H1 (cell line): ENCODE results near the gene SNED1. TPM values are rescaled to one million over a fixed set of nuclear protein-coding genes. Genes with fewer than 3 reads are reported as not detected.

Experiments used
- EZH2 ChIP-seq: fragments of 200-600 bp; sonication (generic); IDR thresholded peaks from 2 replicates; pipeline ENCODE4 v1.7.1; 2012; ENCODE audit warnings: low read depth, mild to moderate bottlenecking, moderate library complexity, low read length, inconsistent platforms; ENCODE audit not compliant: severe bottlenecking
- FOSL1 ChIP-seq: IDR thresholded peaks from 2 replicates; pipeline ENCODE4 v1.6.1; 2011; ENCODE audit warnings: mild to moderate bottlenecking, low read depth, low read length, moderate library complexity; ENCODE audit not compliant: insufficient read depth
- KDM1A ChIP-seq: fragments of 200-600, 300-600 bp; sonication (generic); IDR thresholded peaks from 2 replicates; pipeline ENCODE4 v1.7.1; 2016; ENCODE audit warnings: mild to moderate bottlenecking, low read length, borderline replicate concordance
- PHF8 ChIP-seq: fragments of 200-600 bp; sonication (generic); conservative IDR thresholded peaks from 2 replicates; pipeline ENCODE4 v1.7.1; 2012; ENCODE audit warnings: low read depth, mild to moderate bottlenecking, inconsistent platforms, low read length, moderate library complexity
- POU5F1 ChIP-seq: IDR thresholded peaks from 2 replicates; pipeline ENCODE4 v1.6.1; 2011; ENCODE audit warnings: low read depth, mild to moderate bottlenecking, low read length, moderate library complexity
- RFX5 ChIP-seq: IDR thresholded peaks from 2 replicates; pipeline ENCODE4 v1.6.1; 2011; ENCODE audit warnings: low read depth, low read length, improper control_type of control experiment, borderline replicate concordance
- SP1 ChIP-seq: IDR thresholded peaks from 2 replicates; pipeline ENCODE4 v1.6.1; 2011; ENCODE audit warnings: low read depth, low read length
- SUZ12 ChIP-seq: fragments of 200-600 bp; sonication (generic); IDR thresholded peaks from 2 replicates; pipeline ENCODE4 v1.6.1; 2012; ENCODE audit warnings: mild to moderate bottlenecking, inconsistent platforms, low read length, moderate library complexity, mixed read lengths
- USF2 ChIP-seq: IDR thresholded peaks from 2 replicates; pipeline ENCODE4 v1.6.1; 2011; ENCODE audit warnings: low read length, improper control_type of control experiment
- ZNF274 ChIP-seq: IDR thresholded peaks from 2 replicates; pipeline ENCODE4 v1.7.0; 2012; ENCODE audit warnings: low read length, borderline replicate concordance; ENCODE audit errors: extremely low read depth
- polyA plus RNA-seq, 7 experiments: library from polyadenylated mRNA; depleted of rRNA in 3 of 7; stranded (reverse) in 5 of 7; unstranded in 2 of 7; fragments of >200 nt in 5 of 7; fragments of 200-250 nt in 2 of 7; gene quantifications; 1 replicate in 5 of 7; 2 replicates in 1 of 7; 4 replicates in 1 of 7; pipeline versions ENCODE4 v1.2.1 to v1.2.3, GENCODE V29; 2011 to 2013; ENCODE audit warnings: missing spikeins in 2 of 7, mixed read lengths in 2 of 7
- total RNA-seq: library from RNA; stranded (reverse); fragmentation: NEBNext Ultra II Directional; extraction: Animal tissue kit (Norgen Biotek cat#: 25700); gene quantifications from 2 replicates; pipeline ENCODE4 v1.2.1, GENCODE V29; 2021
- TF ChIP-seq, protein P1 (sequence below): fragments of 300-600 bp; sonication (generic); IDR thresholded peaks from 2 replicates; pipeline ENCODE4 v1.7.1; 2012; ENCODE audit warnings: low read length, moderate library complexity, mild to moderate bottlenecking, inconsistent platforms; ENCODE audit not compliant: insufficient replicate concordance

SNED1 gene
- total and polyA plus RNA-seq, 2 of the 8 experiments (the other 6 are each of a cell fraction or from before 2014, with no cell fraction given) = 1.9 TPM

DNA sequence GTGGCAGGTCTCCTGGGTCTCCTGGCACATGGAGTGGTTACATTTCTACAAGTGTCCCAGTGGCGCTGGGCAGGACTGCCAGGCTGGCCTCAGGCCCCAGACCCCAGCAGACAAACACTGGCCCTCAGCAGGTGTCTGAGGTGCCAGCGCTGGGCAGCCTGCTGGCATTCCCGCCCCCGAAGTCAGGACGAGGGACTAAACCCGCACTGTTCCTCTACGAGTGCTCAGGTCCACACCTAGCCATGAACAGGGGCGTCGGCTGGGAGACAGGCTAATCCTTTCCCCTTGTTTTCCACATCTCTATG is 12.8 kb downstream of the SNED1 start (continued):
- TF ChIP-seq, protein P1, sequence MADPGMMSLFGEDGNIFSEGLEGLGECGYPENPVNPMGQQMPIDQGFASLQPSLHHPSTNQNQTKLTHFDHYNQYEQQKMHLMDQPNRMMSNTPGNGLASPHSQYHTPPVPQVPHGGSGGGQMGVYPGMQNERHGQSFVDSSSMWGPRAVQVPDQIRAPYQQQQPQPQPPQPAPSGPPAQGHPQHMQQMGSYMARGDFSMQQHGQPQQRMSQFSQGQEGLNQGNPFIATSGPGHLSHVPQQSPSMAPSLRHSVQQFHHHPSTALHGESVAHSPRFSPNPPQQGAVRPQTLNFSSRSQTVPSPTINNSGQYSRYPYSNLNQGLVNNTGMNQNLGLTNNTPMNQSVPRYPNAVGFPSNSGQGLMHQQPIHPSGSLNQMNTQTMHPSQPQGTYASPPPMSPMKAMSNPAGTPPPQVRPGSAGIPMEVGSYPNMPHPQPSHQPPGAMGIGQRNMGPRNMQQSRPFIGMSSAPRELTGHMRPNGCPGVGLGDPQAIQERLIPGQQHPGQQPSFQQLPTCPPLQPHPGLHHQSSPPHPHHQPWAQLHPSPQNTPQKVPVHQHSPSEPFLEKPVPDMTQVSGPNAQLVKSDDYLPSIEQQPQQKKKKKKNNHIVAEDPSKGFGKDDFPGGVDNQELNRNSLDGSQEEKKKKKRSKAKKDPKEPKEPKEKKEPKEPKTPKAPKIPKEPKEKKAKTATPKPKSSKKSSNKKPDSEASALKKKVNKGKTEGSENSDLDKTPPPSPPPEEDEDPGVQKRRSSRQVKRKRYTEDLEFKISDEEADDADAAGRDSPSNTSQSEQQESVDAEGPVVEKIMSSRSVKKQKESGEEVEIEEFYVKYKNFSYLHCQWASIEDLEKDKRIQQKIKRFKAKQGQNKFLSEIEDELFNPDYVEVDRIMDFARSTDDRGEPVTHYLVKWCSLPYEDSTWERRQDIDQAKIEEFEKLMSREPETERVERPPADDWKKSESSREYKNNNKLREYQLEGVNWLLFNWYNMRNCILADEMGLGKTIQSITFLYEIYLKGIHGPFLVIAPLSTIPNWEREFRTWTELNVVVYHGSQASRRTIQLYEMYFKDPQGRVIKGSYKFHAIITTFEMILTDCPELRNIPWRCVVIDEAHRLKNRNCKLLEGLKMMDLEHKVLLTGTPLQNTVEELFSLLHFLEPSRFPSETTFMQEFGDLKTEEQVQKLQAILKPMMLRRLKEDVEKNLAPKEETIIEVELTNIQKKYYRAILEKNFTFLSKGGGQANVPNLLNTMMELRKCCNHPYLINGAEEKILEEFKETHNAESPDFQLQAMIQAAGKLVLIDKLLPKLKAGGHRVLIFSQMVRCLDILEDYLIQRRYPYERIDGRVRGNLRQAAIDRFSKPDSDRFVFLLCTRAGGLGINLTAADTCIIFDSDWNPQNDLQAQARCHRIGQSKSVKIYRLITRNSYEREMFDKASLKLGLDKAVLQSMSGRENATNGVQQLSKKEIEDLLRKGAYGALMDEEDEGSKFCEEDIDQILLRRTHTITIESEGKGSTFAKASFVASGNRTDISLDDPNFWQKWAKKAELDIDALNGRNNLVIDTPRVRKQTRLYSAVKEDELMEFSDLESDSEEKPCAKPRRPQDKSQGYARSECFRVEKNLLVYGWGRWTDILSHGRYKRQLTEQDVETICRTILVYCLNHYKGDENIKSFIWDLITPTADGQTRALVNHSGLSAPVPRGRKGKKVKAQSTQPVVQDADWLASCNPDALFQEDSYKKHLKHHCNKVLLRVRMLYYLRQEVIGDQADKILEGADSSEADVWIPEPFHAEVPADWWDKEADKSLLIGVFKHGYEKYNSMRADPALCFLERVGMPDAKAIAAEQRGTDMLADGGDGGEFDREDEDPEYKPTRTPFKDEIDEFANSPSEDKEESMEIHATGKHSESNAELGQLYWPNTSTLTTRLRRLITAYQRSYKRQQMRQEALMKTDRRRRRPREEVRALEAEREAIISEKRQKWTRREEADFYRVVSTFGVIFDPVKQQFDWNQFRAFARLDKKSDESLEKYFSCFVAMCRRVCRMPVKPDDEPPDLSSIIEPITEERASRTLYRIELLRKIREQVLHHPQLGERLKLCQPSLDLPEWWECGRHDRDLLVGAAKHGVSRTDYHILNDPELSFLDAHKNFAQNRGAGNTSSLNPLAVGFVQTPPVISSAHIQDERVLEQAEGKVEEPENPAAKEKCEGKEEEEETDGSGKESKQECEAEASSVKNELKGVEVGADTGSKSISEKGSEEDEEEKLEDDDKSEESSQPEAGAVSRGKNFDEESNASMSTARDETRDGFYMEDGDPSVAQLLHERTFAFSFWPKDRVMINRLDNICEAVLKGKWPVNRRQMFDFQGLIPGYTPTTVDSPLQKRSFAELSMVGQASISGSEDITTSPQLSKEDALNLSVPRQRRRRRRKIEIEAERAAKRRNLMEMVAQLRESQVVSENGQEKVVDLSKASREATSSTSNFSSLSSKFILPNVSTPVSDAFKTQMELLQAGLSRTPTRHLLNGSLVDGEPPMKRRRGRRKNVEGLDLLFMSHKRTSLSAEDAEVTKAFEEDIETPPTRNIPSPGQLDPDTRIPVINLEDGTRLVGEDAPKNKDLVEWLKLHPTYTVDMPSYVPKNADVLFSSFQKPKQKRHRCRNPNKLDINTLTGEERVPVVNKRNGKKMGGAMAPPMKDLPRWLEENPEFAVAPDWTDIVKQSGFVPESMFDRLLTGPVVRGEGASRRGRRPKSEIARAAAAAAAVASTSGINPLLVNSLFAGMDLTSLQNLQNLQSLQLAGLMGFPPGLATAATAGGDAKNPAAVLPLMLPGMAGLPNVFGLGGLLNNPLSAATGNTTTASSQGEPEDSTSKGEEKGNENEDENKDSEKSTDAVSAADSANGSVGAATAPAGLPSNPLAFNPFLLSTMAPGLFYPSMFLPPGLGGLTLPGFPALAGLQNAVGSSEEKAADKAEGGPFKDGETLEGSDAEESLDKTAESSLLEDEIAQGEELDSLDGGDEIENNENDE = no peak
- TF ChIP-seq SUZ12 = no peak
- no peak for TF ChIP-seq KDM1A
- TF ChIP-seq PHF8 = no peak
- TF ChIP-seq RFX5 = no peak
- TF ChIP-seq POU5F1 = no peak
- no peak for TF ChIP-seq USF2
- TF ChIP-seq SP1 = no peak
- TF ChIP-seq ZNF274 = no peak
- no peak for TF ChIP-seq FOSL1
- no peak for TF ChIP-seq EZH2
